Adrenal gland (tissue), 5 donors: ENCODE data around the gene NELFA.

Source experiments
- POLR2A ChIP-seq, 2 donors: fragments of 450-650 bp; IDR thresholded peaks; one replicate each; pipeline ENCODE4 v1.6.1; 2017; ENCODE audit warnings: antibody characterized with exemption in 2 of 2, mild to moderate bottlenecking in 2 of 2, moderate library complexity in 1 of 2
- TF ChIP-seq, protein P1 (sequence below), 6 experiments: fragments of 450-650 bp in 4 of 6; fragments of 200-600 bp in 2 of 6; sonication (generic) in 1 of 6; IDR thresholded peaks; 1 replicate in 5 of 6; 2 replicates in 1 of 6; pipeline versions ENCODE4 v1.5.1 to v1.8.0; 2016 to 2021; ENCODE audit warnings: antibody characterized with exemption in 6 of 6, mild to moderate bottlenecking in 2 of 6, moderate library complexity in 1 of 6
- donor health status: DM: no; HTN: no; CAD: no.

DNA sequence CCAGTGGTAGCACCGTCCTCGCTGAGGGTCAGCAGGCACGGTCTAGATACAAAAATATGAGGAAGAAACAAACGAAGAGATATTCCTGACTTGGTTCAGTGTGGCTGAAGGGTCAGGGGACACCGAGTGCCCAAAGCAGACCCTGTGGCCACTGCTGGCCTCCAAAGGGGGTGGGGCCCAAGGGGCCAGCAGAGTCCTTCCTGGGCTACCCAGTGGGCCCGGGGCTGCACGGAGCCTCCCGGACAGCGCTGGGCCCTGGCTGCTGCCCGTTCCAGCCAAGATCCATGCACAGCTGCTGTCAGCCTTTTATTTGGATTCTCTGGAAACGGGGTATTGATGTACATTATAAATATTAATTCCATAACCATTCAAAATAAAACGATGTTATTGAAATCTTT lies 20.4 kb downstream of the NELFA start:
- no peak for TF ChIP-seq POLR2A (IDR thresholded peaks at IDR 0.05)
- TF ChIP-seq, protein P1, sequence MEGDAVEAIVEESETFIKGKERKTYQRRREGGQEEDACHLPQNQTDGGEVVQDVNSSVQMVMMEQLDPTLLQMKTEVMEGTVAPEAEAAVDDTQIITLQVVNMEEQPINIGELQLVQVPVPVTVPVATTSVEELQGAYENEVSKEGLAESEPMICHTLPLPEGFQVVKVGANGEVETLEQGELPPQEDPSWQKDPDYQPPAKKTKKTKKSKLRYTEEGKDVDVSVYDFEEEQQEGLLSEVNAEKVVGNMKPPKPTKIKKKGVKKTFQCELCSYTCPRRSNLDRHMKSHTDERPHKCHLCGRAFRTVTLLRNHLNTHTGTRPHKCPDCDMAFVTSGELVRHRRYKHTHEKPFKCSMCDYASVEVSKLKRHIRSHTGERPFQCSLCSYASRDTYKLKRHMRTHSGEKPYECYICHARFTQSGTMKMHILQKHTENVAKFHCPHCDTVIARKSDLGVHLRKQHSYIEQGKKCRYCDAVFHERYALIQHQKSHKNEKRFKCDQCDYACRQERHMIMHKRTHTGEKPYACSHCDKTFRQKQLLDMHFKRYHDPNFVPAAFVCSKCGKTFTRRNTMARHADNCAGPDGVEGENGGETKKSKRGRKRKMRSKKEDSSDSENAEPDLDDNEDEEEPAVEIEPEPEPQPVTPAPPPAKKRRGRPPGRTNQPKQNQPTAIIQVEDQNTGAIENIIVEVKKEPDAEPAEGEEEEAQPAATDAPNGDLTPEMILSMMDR (IDR thresholded peaks at IDR 0.05) = no peak
